DMS153 treated with DMSO at 0.1 percent for 48 hours (cell line): ENCODE measurements around the gene HIPK2.
A peak's percentile ranks its signal among the peaks of the same experiment; 100 is the strongest.

Experiments used
- DNase-seq: peaks from one replicate; lab custom pipeline; 2025; ENCODE audit not compliant: unreplicated experiment; lab: John Stamatoyannopoulos, UW

The HIPK2 gene

GRCh38 chr7:139737221-139738100 lies 40.3 kb downstream of the HIPK2 start:
- no peak for DNase-seq

DNA sequence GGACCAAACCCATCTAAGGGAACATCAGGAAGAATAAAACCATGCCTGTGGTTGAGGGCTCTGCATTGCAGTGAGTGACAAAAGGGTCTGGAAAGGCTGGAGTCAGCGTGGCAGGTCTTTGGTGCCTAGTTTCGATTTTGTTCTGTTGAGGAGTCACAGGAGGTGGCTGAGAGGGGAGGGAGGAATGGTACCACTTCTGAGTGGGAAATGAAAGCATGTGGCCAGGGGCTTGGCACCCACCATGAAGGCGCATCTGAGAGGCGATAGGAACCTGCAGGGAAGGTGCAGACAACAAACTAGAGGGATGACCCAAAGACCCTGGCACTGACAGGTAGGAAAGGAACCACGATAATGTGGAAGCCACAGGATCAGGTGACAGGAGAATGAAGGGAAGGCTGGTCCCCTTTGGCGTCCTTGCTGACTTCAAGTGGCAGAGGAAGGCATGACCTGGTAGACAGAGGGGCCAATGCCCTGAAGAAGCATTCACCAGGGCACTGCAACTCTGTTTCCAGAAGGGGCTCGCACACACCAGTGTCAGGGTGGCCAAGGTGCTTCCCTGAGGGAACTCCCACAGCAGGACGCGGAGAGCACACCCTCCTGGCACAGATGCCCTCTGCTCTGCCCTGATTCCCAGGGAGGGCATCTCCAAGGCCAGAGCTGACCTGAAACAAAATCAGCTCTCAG lies 41.7 kb downstream of the HIPK2 start:
- DNase-seq, result no peak

- no peak for DNase-seq
Observed at GRCh38 chr7:139735466-139735865, 42.3 kb downstream of the HIPK2 start.

- no peak for DNase-seq
Observed at GRCh38 chr7:139734395-139734794, 43.4 kb downstream of the HIPK2 start.

- no peak for DNase-seq
Observed at GRCh38 chr7:139733751-139734150, 44.0 kb downstream of the HIPK2 start.

DNA sequence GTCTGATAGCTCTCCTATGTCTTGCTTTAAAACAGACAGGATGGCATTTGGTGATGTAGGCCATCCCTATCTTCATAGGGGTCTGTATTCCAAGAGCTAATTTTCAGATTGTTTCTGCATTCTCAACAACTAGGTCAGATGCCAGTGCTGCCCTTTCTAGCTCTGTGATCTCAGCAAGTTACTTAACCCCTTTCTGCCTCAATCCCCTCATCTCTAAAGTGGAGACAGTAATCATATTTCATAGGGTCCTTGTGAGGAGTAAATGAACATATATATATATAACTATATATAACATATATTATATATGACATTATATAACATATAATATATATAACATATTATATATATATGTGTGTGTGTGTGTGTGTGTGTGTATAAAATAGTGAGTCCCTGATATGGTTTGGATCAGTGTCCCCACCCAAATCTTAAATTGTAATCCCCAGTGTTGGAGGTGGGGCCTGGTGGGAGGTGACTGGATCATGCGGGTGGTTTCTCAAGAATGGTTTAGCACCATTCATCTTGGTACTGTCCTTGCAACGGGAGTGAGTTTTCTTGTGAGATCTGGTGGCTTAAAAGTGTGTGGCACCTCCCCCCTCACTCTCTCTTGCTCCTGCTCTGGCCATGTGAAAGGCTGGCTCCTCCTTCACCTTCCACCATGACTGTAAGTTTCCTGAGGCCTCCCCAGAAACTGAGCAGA lies 45.2 kb downstream of the HIPK2 start:
- DNase-seq, result no peak

DNA sequence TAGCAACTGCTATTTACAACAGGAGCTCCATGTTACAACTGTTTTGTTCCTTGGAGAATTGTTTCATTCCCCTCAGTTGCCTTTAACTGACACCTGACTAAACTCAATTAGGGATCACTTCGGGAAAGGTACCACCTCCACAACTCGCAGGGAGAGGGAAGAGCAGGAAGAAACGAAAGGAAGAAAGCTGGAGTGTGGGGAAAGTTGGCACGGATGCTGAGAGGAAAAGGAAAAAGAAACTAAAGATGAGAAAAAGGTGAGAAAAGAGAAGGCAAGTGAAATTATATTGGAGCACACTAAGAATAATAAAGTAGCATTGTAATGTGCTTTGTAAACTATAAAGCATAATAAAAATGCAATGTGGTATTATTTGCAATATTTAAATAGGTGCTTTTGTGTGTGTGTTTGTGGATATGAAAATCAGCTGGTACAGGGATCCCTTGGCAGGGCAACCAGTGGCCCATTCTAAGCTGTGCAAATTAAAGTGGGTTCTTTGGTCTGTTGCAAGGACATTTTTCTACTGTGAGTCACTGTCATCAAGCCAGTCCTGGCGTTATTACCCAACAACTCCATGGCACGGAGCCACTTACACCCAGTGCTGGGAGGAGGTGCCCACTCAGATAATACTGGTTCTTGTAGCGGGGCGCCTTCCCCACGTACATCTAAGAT lies 45.9 kb downstream of the HIPK2 start:
- no peak for DNase-seq

DNA sequence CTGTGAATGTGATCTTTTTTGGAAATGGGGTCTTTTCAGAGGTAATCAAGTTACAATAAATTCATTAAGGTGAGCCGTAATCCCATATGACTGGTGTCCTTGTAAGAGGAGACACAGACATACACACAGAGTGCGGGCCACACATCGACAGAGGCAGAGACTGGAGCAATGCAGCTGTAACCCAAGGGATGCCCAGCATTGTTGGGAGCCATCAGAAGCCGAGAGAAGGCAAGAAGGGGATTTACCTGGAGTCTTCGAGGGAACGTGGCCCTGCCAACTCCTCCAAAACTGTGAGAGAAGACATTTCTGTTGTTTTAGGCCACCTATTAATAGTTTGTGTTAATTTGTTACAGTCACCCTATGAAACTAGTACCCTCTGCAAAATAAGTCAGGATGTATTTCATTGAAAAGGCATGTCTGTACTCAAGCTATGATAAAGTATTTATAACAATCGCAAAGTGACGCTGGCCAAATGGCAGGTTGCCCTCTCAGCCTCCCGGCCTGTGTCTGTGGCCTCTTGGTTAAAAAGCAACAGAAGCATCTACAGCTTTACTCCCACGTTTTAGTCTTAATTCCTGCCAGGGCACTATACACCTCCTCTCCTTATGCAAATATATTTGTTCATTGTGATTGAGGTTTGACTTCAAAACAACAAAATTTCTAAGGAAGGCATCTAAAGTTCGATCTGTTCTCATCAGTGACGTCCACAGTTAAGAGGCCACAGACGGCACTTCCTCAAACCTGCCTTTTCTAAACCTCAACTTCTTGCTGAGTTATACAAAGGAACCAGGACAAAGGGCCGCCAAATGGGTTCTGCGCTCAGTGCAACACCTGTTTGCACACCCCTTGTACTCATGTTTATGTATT lies 46.8 kb downstream of the HIPK2 start:
- DNase-seq, result no peak

- DNase-seq, result no peak
Observed at GRCh38 chr7:139728203-139728602, 49.6 kb downstream of the HIPK2 start.

DNA sequence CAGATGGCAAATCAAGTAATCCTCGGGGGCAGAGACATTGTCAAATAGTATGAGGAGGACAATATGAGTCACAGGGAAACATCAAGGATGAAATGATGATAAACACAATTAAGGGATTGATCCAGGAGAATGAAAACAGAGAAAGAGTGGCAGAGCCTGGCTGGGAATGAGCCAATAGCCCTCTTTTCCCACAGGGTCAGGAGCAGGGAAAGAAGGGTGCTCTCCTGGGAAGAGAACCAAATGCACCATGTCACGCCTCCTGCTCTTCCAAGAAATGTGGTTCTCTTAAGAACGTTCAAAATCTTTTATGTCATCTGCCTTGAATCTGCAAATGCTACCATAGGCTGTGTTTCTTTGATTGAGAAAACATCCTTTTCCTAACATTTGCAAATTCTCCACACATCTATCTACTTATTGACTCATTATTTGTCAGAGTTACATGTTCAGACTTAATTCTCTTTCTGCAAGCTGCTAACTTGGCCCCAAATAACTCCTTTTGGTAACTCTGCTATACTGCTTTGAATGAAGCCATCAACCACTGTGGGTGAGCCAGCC lies 50.6 kb downstream of the HIPK2 start:
- no peak for DNase-seq

DNA sequence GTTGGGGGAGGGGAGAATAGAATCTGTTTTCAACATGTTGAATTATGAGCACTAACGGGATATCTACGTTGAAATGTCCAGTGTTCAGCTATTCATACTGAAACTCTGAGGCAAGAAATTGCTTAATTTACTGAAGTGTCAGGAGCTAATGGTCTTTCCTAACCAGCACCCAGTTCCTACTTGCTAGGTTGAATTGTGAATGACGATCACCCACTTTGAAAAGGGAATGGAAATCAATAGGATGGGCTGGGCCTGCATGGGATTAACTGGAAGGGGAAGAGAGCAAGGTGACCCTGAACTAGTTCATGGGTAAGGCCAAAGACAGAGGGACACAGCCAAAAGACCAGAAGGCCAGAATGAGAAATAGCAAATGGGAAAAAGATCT lies 51.3 kb downstream of the HIPK2 start:
- DNase-seq, result no peak

DNA sequence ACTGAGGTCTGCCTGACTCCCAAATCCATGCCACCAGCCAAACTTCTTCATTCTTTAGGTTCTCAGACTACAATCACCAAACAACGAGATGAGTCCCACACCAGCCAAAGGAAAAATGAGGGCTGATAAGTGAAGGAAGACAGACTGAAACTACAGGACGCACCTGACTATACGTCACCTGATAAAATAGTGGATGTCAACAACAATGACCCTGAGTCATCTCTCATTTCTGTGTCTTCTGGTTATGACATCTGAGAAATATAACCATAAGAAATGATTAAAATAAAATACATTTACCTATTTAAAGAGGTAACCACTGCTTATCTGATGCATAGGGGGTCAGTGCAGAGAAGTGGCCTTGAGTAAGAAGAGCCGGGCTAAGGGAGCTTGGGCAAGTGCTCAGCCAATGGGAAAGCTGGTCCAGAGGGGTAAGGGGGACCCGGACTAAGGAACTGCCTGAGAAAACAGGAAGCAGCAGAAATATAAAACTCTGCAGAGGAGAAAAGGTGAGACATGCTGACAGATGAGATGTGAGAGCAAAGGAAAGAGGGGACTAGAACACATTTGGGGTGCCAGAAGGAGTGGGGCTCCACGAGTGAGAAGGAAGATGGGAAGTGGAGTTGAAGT lies 51.8 kb downstream of the HIPK2 start:
- no peak for DNase-seq

GRCh38 chr7:139725077-139725476 lies 52.7 kb downstream of the HIPK2 start:
- no peak for DNase-seq

- no peak for DNase-seq
Observed at GRCh38 chr7:139722604-139723003, 55.2 kb downstream of the HIPK2 start.

DNA sequence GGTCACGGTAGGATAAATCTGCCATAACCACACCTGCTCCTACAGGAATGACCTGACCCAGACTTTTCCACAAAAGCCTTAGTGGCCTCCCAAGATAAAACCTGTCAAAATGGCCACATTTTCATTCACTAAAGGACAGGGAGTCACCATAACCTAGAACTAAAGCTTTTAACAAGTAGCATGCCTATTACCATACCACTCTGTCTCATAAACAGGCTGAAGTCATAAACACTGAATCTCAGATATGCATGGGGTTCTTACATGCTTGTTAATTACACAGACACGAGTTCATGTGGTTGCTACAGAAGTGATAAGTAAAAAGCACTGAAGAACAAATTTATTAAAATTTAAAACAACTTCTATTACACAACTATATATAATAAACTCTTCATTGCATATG lies 56.0 kb downstream of the HIPK2 start:
- DNase-seq, result no peak

- no peak for DNase-seq
Observed at GRCh38 chr7:139721417-139721816, 56.4 kb downstream of the HIPK2 start.

DNA sequence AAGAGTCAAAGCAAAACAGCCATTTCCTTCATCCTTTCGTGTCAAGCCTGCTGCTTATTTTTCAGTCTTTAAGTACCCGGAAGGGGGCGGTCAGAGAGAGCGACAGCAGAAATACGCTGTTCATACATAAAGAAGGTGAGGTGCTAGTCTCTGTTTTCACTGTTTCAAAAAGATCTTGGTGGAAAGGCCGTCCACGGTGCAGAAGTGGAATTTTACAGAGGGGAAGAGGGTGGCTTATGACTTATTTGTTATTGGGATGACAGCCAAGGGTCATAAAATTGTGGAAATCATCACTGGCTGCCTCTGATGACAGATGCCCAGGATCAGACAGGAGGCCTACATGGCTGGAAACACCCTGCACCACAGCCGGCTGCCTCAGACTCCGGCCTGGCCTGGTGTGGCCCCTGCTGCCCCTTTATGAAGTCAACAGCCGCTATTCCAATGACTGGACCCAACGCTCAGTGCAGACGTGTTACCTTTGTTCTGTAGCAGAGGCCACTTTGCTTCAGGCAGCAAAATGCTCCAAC lies 57.0 kb downstream of the HIPK2 start:
- peak; percentile 30 for DNase-seq

- DNase-seq, result no peak
Observed at GRCh38 chr7:139720186-139720585, 57.6 kb downstream of the HIPK2 start.

GRCh38 chr7:139718859-139719258 lies 58.9 kb downstream of the HIPK2 start:
- no peak for DNase-seq
